ENCODE data around the gene VWF. TPM values are rescaled to one million over a fixed set of nuclear protein-coding genes. Genes with fewer than 3 reads are reported as not detected.

Gene VWF
- total and polyA plus RNA-seq, 2 of the 4 experiments (the other 2 are of a cell fraction), result under 0.01 to 0.09 TPM

DNA sequence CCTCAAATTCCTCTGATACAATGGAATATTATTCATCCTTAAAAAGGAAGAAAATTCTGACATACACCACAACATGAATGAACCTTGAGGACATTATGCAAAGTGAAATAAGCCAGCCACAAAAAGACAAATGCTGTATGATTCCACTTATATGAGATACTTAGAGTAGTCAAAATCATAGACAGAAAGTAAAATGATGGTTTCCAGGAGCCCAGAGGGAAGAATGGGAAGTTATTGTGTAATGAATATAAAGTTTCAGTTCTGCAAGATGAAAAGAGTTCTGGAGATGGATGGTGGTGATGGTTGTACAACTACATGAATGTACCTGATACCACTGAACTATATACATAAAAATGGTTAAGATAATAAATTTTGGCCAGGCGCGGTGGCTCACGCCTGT lies 18.3 kb downstream of the VWF start:
- DNase-seq (no peak), ATAC-seq (ENCODE audit: low read depth) (no peak)
- TF ChIP-seq, protein P1, sequence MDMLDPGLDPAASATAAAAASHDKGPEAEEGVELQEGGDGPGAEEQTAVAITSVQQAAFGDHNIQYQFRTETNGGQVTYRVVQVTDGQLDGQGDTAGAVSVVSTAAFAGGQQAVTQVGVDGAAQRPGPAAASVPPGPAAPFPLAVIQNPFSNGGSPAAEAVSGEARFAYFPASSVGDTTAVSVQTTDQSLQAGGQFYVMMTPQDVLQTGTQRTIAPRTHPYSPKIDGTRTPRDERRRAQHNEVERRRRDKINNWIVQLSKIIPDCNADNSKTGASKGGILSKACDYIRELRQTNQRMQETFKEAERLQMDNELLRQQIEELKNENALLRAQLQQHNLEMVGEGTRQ (IDR thresholded peaks at IDR 0.05; ENCODE audit: low read depth, low read length), result no peak
- TF ChIP-seq SMC3 (IDR thresholded peaks at IDR 0.05; ENCODE audit: low read depth, low read length) (no peak), MAZ (IDR thresholded peaks at IDR 0.05; ENCODE audit: borderline replicate concordance, low read depth, low read length) (no peak), FOS (IDR thresholded peaks at IDR 0.05; ENCODE audit: low read depth, low read length) (no peak), RFX5 (IDR thresholded peaks at IDR 0.05; ENCODE audit: low read depth, low read length) (no peak), MXI1 (IDR thresholded peaks at IDR 0.05; ENCODE audit: borderline replicate concordance, low read depth, low read length) (no peak), BHLHE40 (IDR thresholded peaks at IDR 0.05; ENCODE audit: low read depth, low read length) (no peak), CHD1 (IDR thresholded peaks at IDR 0.05; ENCODE audit: low read depth, low read length) (no peak), RAD21 (IDR thresholded peaks at IDR 0.05; ENCODE audit: low read length) (no peak), POLR2A (IDR thresholded peaks at IDR 0.05; ENCODE audit: low read depth, low read length) (no peak), CEBPB (IDR thresholded peaks at IDR 0.05; ENCODE audit: low read depth, low read length) (no peak), MAFK (IDR thresholded peaks at IDR 0.05; ENCODE audit: low read depth, low read length) (no peak), RCOR1 (IDR thresholded peaks at IDR 0.05; ENCODE audit: insufficient replicate concordance, low read length) (no peak), NFE2L2 (IDR thresholded peaks at IDR 0.05; ENCODE audit: low read depth, low read length) (no peak)
- TF ChIP-seq, protein P2, sequence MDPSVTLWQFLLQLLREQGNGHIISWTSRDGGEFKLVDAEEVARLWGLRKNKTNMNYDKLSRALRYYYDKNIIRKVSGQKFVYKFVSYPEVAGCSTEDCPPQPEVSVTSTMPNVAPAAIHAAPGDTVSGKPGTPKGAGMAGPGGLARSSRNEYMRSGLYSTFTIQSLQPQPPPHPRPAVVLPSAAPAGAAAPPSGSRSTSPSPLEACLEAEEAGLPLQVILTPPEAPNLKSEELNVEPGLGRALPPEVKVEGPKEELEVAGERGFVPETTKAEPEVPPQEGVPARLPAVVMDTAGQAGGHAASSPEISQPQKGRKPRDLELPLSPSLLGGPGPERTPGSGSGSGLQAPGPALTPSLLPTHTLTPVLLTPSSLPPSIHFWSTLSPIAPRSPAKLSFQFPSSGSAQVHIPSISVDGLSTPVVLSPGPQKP (IDR thresholded peaks at IDR 0.05; ENCODE audit: borderline replicate concordance, low read depth, low read length), result no peak
- TF ChIP-seq, protein P3, sequence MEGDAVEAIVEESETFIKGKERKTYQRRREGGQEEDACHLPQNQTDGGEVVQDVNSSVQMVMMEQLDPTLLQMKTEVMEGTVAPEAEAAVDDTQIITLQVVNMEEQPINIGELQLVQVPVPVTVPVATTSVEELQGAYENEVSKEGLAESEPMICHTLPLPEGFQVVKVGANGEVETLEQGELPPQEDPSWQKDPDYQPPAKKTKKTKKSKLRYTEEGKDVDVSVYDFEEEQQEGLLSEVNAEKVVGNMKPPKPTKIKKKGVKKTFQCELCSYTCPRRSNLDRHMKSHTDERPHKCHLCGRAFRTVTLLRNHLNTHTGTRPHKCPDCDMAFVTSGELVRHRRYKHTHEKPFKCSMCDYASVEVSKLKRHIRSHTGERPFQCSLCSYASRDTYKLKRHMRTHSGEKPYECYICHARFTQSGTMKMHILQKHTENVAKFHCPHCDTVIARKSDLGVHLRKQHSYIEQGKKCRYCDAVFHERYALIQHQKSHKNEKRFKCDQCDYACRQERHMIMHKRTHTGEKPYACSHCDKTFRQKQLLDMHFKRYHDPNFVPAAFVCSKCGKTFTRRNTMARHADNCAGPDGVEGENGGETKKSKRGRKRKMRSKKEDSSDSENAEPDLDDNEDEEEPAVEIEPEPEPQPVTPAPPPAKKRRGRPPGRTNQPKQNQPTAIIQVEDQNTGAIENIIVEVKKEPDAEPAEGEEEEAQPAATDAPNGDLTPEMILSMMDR (conservative IDR thresholded peaks at IDR 0.05; ENCODE audit: low read depth, low read length), result no peak
- Histone ChIP-seq H3K36me3 (ENCODE audit: control insufficient read depth, insufficient read depth, low read length) (no peaks in the 10 kb centered on the region), H3K9me1 (ENCODE audit: insufficient read depth, low read length) (no peaks in the 10 kb centered on the region), H2BK20ac (ENCODE audit: low read depth, low read length) (no peak overlapping the region), H2AK9ac (replicated peaks; ENCODE audit: low read depth, low read length, poor library complexity) (no peak overlapping the region), H3K56ac (ENCODE audit: extremely low read depth, insufficient read depth, low read length) (no peak overlapping the region), H2BK15ac (ENCODE audit: low read depth, low read length) (no peak overlapping the region), H3K9me3 (ENCODE audit: control insufficient read depth, insufficient read depth, low read length) (no peaks in the 10 kb centered on the region), H3K23ac (ENCODE audit: low read depth, low read length) (no peak overlapping the region), H3K4me1 (ENCODE audit: control insufficient read depth, insufficient read depth, low read length) (peaks cover 3% of the 10 kb centered on the region), H3K79me1 (ENCODE audit: low read depth in 1 of 2, low read length in 2 of 2) (no peaks in the 10 kb centered on the region), H3K4me2 (ENCODE audit: low read depth, low read length) (no peak overlapping the region), H4K91ac (ENCODE audit: insufficient read depth, low read depth, low read length) (no peak overlapping the region), H4K8ac (ENCODE audit: low read depth in 2 of 2, low read length in 2 of 2) (no peak overlapping the region), H3K14ac (replicated peaks; ENCODE audit: low read depth, low read length) (no peak overlapping the region), H3K4ac (ENCODE audit: low read depth, low read length) (no peak overlapping the region), H3K4me3 (ENCODE audit: insufficient read depth, low read depth, low read length) (no peak overlapping the region), H3K9ac (ENCODE audit: low read depth, low read length) (no peak overlapping the region), H4K20me1 (ENCODE audit: insufficient read depth, low read length) (no peaks in the 10 kb centered on the region), H2BK120ac (ENCODE audit: low read depth, low read length) (no peak overlapping the region), H2AFZ (replicated peaks; ENCODE audit: low read length, poor library complexity) (no peak overlapping the region), H3K27ac (ENCODE audit: insufficient read depth, low read length) (no peak overlapping the region), H4K5ac (ENCODE audit: low read depth, low read length) (no peak overlapping the region), H2AK5ac (ENCODE audit: low read depth, low read length) (no peak overlapping the region), H3K27me3 (ENCODE audit: control insufficient read depth, insufficient read depth, low read length) (no peaks in the 10 kb centered on the region), H2BK5ac (ENCODE audit: low read depth, low read length, poor library complexity, severe bottlenecking) (no peak overlapping the region), H3K18ac (ENCODE audit: low read depth, low read length) (no peak overlapping the region)
- WGBS, 2 experiments (ENCODE audit: extremely low coverage in 2 of 2, insufficient read length in 1 of 2), result no CpG with 5 or more reads among the region's 3 CpGs
- dilution Hi-C loops (cut with HindIII; ENCODE audit: low sequenced_read_pairs, unreplicated experiment), result no loop called here
- BruUV-seq (replicated peaks), result no TSS peak
- in situ Hi-C loops (cut with MboI; ENCODE audit: low sequenced_read_pairs), result no loop called here
- ChIA-PET POLR2A (ENCODE audit: unreplicated experiment) (no interaction called here), CTCF (interaction anchor here (0.6 kb wide), 2 partner anchors 12 to 90 kb away, joined by 3 to 5 read pairs; no protein-coding TSS in a partner anchor)
- intact Hi-C loops (cut with micrococcal nuclease), result no loop called here

All from IMR-90 (cell line).